ENCODE data around the gene ZNF687.

DNA sequence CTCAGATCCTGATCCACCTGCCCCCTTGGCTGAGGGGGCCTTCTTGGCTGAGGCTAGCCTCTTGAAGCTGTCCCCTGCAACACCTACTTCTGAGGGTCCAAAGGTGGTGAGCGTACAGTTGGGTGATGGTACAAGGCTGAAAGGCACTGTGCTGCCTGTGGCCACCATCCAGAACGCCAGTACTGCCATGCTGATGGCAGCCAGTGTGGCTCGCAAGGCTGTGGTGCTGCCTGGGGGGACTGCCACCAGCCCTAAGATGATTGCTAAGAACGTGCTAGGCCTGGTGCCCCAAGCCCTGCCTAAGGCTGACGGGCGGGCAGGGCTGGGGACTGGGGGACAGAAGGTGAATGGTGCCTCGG is 5.2 kb downstream of the ZNF687 start:
- TF ChIP-seq, protein P1, sequence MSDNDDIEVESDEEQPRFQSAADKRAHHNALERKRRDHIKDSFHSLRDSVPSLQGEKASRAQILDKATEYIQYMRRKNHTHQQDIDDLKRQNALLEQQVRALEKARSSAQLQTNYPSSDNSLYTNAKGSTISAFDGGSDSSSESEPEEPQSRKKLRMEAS (IDR thresholded peaks at IDR 0.05), result no peak
- TF ChIP-seq, protein P2, sequence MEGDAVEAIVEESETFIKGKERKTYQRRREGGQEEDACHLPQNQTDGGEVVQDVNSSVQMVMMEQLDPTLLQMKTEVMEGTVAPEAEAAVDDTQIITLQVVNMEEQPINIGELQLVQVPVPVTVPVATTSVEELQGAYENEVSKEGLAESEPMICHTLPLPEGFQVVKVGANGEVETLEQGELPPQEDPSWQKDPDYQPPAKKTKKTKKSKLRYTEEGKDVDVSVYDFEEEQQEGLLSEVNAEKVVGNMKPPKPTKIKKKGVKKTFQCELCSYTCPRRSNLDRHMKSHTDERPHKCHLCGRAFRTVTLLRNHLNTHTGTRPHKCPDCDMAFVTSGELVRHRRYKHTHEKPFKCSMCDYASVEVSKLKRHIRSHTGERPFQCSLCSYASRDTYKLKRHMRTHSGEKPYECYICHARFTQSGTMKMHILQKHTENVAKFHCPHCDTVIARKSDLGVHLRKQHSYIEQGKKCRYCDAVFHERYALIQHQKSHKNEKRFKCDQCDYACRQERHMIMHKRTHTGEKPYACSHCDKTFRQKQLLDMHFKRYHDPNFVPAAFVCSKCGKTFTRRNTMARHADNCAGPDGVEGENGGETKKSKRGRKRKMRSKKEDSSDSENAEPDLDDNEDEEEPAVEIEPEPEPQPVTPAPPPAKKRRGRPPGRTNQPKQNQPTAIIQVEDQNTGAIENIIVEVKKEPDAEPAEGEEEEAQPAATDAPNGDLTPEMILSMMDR (IDR thresholded peaks at IDR 0.05 in 2 of 3, conservative IDR thresholded peaks at IDR 0.05 in 1 of 3; ENCODE audit: borderline replicate concordance in 1 of 3, insufficient read depth in 1 of 3, low read depth in 2 of 3, low read length in 2 of 3), result no peak
- TF ChIP-seq CEBPB (IDR thresholded peaks at IDR 0.05; ENCODE audit: low read depth) (no peak), RAD21 (IDR thresholded peaks at IDR 0.05; ENCODE audit: low read depth) (no peak), FOSL1 (IDR thresholded peaks at IDR 0.05; ENCODE audit: low read depth) (no peak), EGR1 (IDR thresholded peaks at IDR 0.05; ENCODE audit: low read depth) (no peak), SRF (IDR thresholded peaks at IDR 0.05; ENCODE audit: low read depth) (no peak), POLR2AphosphoS5 (IDR thresholded peaks at IDR 0.05; ENCODE audit: low read depth, low read length) (no peak), POLR2A (IDR thresholded peaks at IDR 0.05; ENCODE audit: borderline replicate concordance, extremely low read depth, insufficient read depth, insufficient read length) (no peak), SP1 (IDR thresholded peaks at IDR 0.05; ENCODE audit: low read depth) (no peak)

Measured in HCT116 (cell line).